Mucosa of descending colon (tissue), 3 donors: Measurements from ENCODE around the gene SULT4A1. TPM values are rescaled to one million over a fixed set of nuclear protein-coding genes. Genes with fewer than 3 reads are reported as not detected.

Experiments
- ATAC-seq: fragments of 200-7000 bp; cut with Tn5 transposase; one replicate; pipeline ENCODE4 v1.9.1; 2020; ENCODE audit warnings: mild to moderate bottlenecking, moderate library complexity
- DNase-seq, 3 donors: peaks; one replicate each; pipeline ENCODE4 v3.0.0-alpha.2; 2020
- H3K36me3 ChIP-seq: fragments of 200-600 bp; one replicate; pipeline ENCODE4 v1.8.0; 2021; ENCODE audit warnings: low read depth, mild to moderate bottlenecking
- H3K4me1 ChIP-seq: fragments of 200-600 bp; one replicate; pipeline ENCODE4 v1.8.0; 2021; ENCODE audit warnings: low read depth, mild to moderate bottlenecking
- H3K4me3 ChIP-seq: fragments of 200-600 bp; one replicate; pipeline ENCODE4 v1.8.0; 2021; ENCODE audit warnings: mild to moderate bottlenecking
- H3K9me3 ChIP-seq: fragments of 200-600 bp; one replicate; pipeline ENCODE4 v1.8.0; 2021; ENCODE audit warnings: mild to moderate bottlenecking
- intact Hi-C, 2 donors: fragments of 100-400 bp; cut with DNase I in 1 of 2; cut with micrococcal nuclease in 1 of 2; formaldehyde crosslinking; loops; one replicate each; pipeline versions ENCODE4 v1.11.0 to v1.11.1; 2022; cut with DNase I, micrococcal nuclease
- total RNA-seq, 3 donors: library from RNA; stranded (reverse); fragmentation: NEBNext Ultra II Directional in 2 of 3; extraction: Animal tissue kit (Norgen Biotek cat#: 25700) in 2 of 3; gene quantifications; one replicate each; pipeline versions ENCODE4 v1.2.1 to v1.2.4, GENCODE V29; 2021 to 2023
- TF ChIP-seq, protein P1 (sequence below): fragments of 200-600 bp; IDR thresholded peaks from one replicate; pipeline ENCODE4 v1.8.0; 2022; ENCODE audit warnings: antibody characterized with exemption, mild to moderate bottlenecking
- donor health status: DM: no; HTN: no; CAD: no; lungs with moderate emphysema.
- donor health status: DM: no; HTN: no; CAD: no.
- donor health status: DM: no; HTN: yes; CAD: no.

Gene SULT4A1
- total RNA-seq, 3 donors from 2014 or later = 0.34 to 4.1 TPM; not detected in 1

DNA sequence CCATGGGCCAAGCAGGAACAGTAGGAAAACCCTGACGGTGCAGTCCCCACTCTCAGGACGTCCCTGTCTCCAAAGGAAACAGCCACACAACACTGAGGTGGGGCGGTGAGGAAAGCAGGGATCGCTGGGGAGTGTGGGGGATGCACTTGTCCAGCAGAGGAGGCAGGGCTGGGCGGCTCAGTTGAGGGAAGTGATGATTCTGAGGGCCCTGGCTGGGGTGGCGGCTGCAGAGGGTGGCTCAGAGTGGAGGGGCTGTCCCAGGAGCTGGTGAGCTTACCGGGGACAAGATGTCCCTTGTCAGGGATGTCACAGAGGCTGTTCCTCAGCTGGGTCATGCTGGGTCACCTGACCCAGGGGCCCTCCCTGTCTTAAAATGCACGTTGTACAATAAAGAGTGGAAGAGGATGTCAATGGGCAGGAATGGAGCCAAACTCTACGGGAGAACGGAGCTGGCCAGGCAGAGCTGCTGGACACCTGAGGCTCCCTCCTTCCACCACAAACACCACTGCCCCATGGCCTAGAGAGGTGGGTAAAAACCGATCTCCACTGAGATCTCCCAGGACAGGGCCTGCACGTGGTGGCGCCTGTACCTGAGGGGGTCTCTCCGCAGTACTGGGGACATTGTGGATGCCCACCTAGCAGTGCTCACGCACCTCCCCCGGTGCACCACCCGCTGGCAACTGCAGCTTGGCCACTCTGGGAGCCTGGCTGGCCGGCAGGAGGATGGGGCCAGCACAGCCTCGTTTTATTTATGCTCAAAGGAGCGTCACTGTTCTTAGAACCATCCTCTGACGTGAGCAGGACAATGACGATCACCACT, 40.5 kb downstream of the SULT4A1 start:
- ATAC-seq = no peak
- Histone ChIP-seq H3K4me3 (no peak overlapping the region), H3K36me3 (no peaks in the 10 kb centered on the region), H3K9me3 (no peaks in the 10 kb centered on the region), H3K4me1 (no peaks in the 10 kb centered on the region)
- TF ChIP-seq, protein P1, sequence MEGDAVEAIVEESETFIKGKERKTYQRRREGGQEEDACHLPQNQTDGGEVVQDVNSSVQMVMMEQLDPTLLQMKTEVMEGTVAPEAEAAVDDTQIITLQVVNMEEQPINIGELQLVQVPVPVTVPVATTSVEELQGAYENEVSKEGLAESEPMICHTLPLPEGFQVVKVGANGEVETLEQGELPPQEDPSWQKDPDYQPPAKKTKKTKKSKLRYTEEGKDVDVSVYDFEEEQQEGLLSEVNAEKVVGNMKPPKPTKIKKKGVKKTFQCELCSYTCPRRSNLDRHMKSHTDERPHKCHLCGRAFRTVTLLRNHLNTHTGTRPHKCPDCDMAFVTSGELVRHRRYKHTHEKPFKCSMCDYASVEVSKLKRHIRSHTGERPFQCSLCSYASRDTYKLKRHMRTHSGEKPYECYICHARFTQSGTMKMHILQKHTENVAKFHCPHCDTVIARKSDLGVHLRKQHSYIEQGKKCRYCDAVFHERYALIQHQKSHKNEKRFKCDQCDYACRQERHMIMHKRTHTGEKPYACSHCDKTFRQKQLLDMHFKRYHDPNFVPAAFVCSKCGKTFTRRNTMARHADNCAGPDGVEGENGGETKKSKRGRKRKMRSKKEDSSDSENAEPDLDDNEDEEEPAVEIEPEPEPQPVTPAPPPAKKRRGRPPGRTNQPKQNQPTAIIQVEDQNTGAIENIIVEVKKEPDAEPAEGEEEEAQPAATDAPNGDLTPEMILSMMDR = no peak
- DNase-seq = no peak
- intact Hi-C loops = no loop called here

DNA sequence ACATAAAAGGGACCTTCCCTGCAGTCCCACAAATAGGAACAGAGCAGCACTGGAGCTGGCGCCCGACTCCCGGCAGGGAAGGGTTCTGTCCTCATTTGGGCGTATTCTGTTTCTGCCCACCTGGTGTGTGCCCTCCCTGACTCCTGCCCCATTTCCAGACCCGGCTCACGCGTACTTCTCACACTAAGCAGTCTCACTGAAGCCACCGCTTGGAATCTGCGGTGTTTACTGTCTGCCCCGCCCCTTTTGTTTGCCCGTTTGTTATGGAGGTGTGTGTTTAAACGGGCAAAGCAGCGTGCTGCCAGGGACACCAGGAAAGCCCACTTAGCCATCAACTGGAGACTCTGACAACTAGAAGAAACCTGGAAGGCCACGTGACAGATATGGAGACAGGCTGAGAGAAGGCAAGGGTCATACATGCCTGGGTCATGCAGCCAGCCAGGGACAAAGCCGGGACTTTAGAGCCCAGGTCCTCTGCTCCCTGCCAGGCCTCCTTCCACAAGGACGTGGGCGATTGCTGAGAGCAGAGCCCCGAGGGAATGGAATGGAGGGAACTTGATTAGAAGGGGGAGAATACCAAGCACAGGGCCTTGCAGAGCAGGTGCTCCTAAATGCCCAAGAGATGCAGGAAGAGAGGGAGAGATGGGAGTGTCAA, 41.5 kb downstream of the SULT4A1 start:
- ATAC-seq (peak; percentile 17), DNase-seq (no peak)
- intact Hi-C loops = no loop called here
- Histone ChIP-seq H3K36me3 (no peaks in the 10 kb centered on the region), H3K4me3 (no peak overlapping the region), H3K4me1 (no peaks in the 10 kb centered on the region), H3K9me3 (no peaks in the 10 kb centered on the region)
- TF ChIP-seq, protein P1 = no peak

DNA sequence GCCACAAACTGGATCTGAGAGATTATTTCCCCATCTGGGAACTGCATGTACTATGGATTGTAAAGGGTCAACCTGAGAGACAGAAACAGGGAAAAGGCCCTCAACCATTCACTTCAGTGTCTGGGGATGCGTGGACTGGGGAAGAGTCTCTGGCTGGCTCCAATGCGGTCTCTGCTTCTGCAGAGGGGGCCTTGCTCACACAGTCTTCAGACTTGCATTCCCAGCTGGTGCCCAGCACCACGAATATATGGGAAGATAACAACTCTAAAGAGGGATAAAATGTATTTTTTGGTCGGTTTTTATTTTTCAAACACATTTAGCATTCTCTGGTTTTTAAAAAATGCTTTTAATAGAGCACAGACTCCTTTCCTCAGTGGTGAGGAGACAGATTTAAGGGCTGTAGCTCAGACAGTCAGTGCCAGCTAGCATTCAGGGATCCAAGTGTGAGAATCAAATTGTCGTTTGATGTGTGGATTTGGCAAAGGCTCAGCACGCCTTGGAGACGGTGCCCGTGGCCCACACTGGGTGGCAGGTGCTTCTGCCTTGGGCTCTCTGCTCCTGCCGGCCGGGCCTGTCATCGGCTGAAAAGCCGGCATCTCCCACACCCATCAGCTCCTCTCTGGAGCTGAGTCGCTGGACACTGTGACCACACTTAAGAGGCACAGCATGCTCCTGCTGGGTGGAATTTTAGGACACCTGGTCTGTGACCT, 42.2 kb downstream of the SULT4A1 start:
- intact Hi-C loops = no loop called here
- ATAC-seq = no peak

DNA sequence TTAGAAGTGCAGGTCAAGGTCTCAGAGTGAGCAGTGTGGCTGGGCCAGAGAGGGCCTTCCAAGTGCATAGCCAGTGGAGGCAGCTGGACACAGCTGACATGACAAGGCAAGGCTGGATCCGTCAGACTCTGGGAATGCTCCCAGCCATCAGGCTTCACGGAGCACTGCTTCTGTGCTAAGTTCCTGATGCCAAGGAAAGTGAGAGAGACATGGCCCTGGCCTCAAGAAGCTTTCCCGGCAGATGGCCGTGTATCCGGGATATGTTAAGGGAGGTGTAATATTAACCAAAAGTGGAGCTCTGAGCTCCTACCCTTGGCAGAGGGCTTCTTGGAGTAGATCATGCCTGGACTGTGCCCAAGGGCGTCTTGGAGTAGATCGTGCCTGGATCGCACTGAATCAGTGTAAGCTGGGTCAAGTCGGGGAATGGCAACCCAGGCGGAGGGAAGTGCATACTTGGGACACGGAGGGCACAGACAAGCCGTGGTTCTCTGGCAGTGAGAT, 42.8 kb downstream of the SULT4A1 start:
- TF ChIP-seq, protein P1 = no peak
- no peak for DNase-seq
- Histone ChIP-seq H3K36me3 (no peaks in the 10 kb centered on the region), H3K9me3 (no peaks in the 10 kb centered on the region), H3K4me1 (no peaks in the 10 kb centered on the region), H3K4me3 (no peak overlapping the region)
- ATAC-seq = no peak
- intact Hi-C loops = no loop called here

More for the DNA sequence above, 42.2 kb downstream of the SULT4A1 start:
- no peaks in the 10 kb centered on the region for H3K36me3 ChIP-seq
- H3K9me3 ChIP-seq = no peaks in the 10 kb centered on the region
- no peaks in the 10 kb centered on the region for H3K4me1 ChIP-seq
- TF ChIP-seq, protein P1 = no peak
- DNase-seq = no peak
- H3K4me3 ChIP-seq = no peak overlapping the region

DNA sequence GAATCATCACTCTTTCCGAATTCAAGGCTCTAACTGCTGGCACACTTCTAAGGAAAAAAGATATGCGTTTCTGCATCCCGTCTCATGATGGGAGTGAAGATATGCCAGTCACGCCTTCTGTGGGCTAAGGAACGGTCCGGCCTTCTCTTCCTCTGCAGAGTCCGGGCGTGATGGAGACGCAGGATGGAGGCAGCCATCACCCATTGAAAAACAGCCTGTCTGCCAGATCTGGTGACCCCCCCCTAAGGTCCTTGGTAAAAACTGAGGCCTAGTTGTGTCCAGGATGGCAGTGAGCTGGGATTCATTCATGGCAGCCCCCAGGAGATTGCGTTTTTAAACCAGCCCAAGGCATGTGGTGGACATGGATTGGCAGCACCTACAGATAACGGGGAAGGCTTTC, 43.3 kb downstream of the SULT4A1 start:
- ATAC-seq = no peak
- no peaks in the 10 kb centered on the region for H3K4me1 ChIP-seq
- H3K36me3 ChIP-seq = no peaks in the 10 kb centered on the region
- TF ChIP-seq, protein P1 = no peak
- intact Hi-C loops = no loop called here
- no peaks in the 10 kb centered on the region for H3K9me3 ChIP-seq
- no peak overlapping the region for H3K4me3 ChIP-seq
- no peak for DNase-seq
